Gastroesophageal sphincter (tissue), 3 donors: ENCODE data around the gene MAPK8IP2.

Experiments used
- POLR2AphosphoS5 ChIP-seq: sonication (generic); formaldehyde crosslinking; IDR thresholded peaks from one replicate; pipeline ENCODE4 v1.6.1; 2017; ENCODE audit warnings: antibody characterized with exemption
- TF ChIP-seq, protein P1 (sequence below), 4 experiments: fragments of 200-600 bp in 2 of 4; fragments of 450-650 bp in 2 of 4; sonication (generic) in 1 of 4; IDR thresholded peaks; one replicate each; pipeline ENCODE4 v1.5.1; 2017 to 2019; ENCODE audit warnings: antibody characterized with exemption in 4 of 4, mild to moderate bottlenecking in 2 of 4, moderate library complexity in 2 of 4

DNA sequence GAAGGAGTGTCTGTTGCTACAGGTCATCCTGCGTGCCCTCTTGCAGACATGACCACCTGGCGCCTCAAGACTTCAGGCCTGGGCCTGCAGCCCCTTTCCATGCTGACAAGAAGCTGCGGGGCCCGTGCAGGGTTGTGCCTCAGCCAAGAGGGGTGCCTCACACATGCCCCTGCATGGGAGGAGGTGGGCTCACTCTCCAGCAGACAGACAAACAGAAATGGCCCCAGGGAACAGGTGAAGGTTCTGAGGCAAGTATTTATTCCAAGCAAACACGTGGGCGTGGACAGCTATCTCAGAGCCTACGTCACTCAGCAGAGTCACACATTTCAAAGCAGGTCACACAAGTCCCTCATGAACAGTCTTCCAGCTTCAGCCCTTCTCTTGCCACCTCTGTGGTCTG lies 32.0 kb upstream of the MAPK8IP2 start:
- TF ChIP-seq, protein P1, sequence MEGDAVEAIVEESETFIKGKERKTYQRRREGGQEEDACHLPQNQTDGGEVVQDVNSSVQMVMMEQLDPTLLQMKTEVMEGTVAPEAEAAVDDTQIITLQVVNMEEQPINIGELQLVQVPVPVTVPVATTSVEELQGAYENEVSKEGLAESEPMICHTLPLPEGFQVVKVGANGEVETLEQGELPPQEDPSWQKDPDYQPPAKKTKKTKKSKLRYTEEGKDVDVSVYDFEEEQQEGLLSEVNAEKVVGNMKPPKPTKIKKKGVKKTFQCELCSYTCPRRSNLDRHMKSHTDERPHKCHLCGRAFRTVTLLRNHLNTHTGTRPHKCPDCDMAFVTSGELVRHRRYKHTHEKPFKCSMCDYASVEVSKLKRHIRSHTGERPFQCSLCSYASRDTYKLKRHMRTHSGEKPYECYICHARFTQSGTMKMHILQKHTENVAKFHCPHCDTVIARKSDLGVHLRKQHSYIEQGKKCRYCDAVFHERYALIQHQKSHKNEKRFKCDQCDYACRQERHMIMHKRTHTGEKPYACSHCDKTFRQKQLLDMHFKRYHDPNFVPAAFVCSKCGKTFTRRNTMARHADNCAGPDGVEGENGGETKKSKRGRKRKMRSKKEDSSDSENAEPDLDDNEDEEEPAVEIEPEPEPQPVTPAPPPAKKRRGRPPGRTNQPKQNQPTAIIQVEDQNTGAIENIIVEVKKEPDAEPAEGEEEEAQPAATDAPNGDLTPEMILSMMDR (IDR thresholded peaks at IDR 0.05) = no peak
- TF ChIP-seq POLR2AphosphoS5 = no peak
